Gastroesophageal sphincter (tissue), 4 donors: ENCODE data around the gene LIMK2. TPM values are rescaled to one million over a fixed set of nuclear protein-coding genes. Genes with fewer than 3 reads are reported as not detected.
"Not testable (repeated sequence)": the region's sequence is repeated elsewhere in the genome, so short reads cannot be mapped to it uniquely, and the experiment has no call there.

Experiments
- ATAC-seq: fragments of 150-250 bp; one replicate; pipeline ENCODE4 v1.9.1; 2016; ENCODE audit warnings: mild to moderate bottlenecking, moderate library complexity
- H3K27ac ChIP-seq, 4 donors: fragments of 200-600 bp; sonication (generic) in 3 of 4; 1 replicate in 3 of 4; 2 replicates in 1 of 4; pipeline ENCODE4 v1.5.1; 2016 to 2019
- H3K27me3 ChIP-seq: fragments of 200-600 bp; sonication (generic); one replicate; pipeline ENCODE4 v1.5.1; 2019
- H3K36me3 ChIP-seq, 2 donors: fragments of 200-600 bp; sonication (generic); one replicate each; pipeline ENCODE4 v1.5.1; 2019; ENCODE audit warnings: control low read depth in 1 of 2
- H3K4me1 ChIP-seq, 3 donors: fragments of 200-600 bp; sonication (generic); 1 replicate in 2 of 3; 2 replicates in 1 of 3; pipeline ENCODE4 v1.5.1; 2016 to 2019; ENCODE audit warnings: control low read depth in 2 of 3
- H3K4me3 ChIP-seq, 2 donors: fragments of 200-600 bp; sonication (generic); one replicate each; pipeline ENCODE4 v1.5.1; 2019; ENCODE audit warnings: mild to moderate bottlenecking in 1 of 2, moderate library complexity in 1 of 2
- H3K9me3 ChIP-seq, 3 donors: fragments of 200-600 bp; sonication (generic); one replicate each; pipeline ENCODE4 v1.5.1; 2017 to 2019; ENCODE audit warnings: control low read depth in 2 of 3
- CTCF ChIP-seq, 4 experiments: fragments of 200-600 bp in 2 of 4; fragments of 450-650 bp in 2 of 4; sonication (generic) in 1 of 4; IDR thresholded peaks; one replicate each; pipeline ENCODE4 v1.5.1; 2017 to 2019; ENCODE audit warnings: antibody characterized with exemption in 4 of 4, mild to moderate bottlenecking in 2 of 4, moderate library complexity in 2 of 4
- EP300 ChIP-seq: sonication (generic); formaldehyde crosslinking; IDR thresholded peaks from one replicate; pipeline ENCODE4 v1.6.1; 2017; ENCODE audit warnings: antibody characterized with exemption, mild to moderate bottlenecking
- POLR2A ChIP-seq, 2 donors: fragments of 450-650 bp; IDR thresholded peaks; one replicate each; pipeline ENCODE4 v1.6.1; 2017; ENCODE audit warnings: antibody characterized with exemption in 2 of 2, mild to moderate bottlenecking in 2 of 2, moderate library complexity in 1 of 2
- POLR2AphosphoS5 ChIP-seq: sonication (generic); formaldehyde crosslinking; IDR thresholded peaks from one replicate; pipeline ENCODE4 v1.6.1; 2017; ENCODE audit warnings: antibody characterized with exemption
- whole genome bisulfite sequencing, 2 donors: methylation state at CpG; one replicate each; pipeline ENCODE4 v1.1.5; 2018; ENCODE audit warnings: low coverage in 1 of 2; 5-methylcytosine and 5-hydroxymethylcytosine counted together
- total RNA-seq, 4 donors: library from RNA; depleted of rRNA; stranded (reverse); fragments of >200 nt; gene quantifications; one replicate each; pipeline ENCODE4 v1.1.0, GENCODE V29; 2016

LIMK2 gene
- total RNA-seq, 4 donors from 2014 or later = 13.4 to 19.1 (median 15.9) TPM

- H3K27me3 ChIP-seq = no peaks in the 10 kb centered on the region
- H3K36me3 ChIP-seq = no peaks in the 10 kb centered on the region
- no peak overlapping the region for H3K4me3 ChIP-seq
- no peak for ATAC-seq
- no peaks in the 10 kb centered on the region for H3K9me3 ChIP-seq
- TF ChIP-seq CTCF (IDR thresholded peaks at IDR 0.05) = no peak
- TF ChIP-seq POLR2A (IDR thresholded peaks at IDR 0.05) = no peak
- no peak for TF ChIP-seq POLR2AphosphoS5
- TF ChIP-seq EP300 = no peak
- H3K4me1 ChIP-seq = peaks cover 0 to 21% (median 0%) of the 10 kb centered on the region in 3 donors
- no peak overlapping the region for H3K27ac ChIP-seq
Observed at GRCh38 chr22:31241936-31242335, 29.8 kb downstream of the LIMK2 start.

DNA sequence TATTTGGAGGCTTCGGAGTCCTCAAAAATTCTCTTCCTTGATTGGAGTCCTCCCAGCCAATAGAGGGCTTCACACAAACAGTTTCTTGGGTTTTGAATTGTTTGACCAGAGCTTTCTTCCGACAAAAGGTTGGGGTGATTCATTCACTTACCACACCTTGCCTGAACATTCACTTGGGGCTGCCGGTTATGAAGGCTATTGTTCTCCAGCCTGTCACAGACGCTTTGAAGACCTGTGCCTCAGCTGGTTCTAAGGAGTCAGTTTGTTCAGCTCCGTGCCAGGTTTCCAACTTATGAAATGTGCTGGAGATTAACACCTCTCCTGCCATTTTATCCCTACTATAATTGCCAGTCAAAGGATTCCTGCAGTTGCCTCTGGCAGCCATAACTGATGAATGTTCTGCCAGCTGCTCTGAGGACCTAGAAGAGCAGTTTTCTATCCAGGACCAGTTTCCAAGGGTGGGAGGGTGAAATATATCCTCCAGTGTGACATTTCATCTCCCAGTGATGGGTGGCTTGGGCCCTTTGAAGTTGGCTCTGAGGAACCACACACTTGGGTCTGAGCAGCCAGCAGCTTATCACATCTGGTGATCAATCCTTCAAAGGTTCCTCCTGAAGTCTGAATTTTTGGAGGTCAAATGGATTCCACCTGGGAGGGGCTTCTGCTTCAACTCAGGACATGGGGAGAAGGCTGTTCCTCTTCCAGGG is 31.4 kb downstream of the LIMK2 start:
- ATAC-seq = no peak

GRCh38 chr22:31244046-31244942 is 32.2 kb downstream of the LIMK2 start:
- ATAC-seq = no peak
- Histone ChIP-seq H3K4me3 (no peak overlapping the region), H3K9me3 (no peaks in the 10 kb centered on the region), H3K4me1 (peaks cover 0 to 42% (median 8%) of the 10 kb centered on the region in 3 donors), H3K27me3 (no peaks in the 10 kb centered on the region), H3K27ac (peak overlapping the region in 3 of 4 donors; percentile 21 to 71 (median 66)), H3K36me3 (no peaks in the 10 kb centered on the region)
- TF ChIP-seq POLR2A (IDR thresholded peaks at IDR 0.05) (no peak), POLR2AphosphoS5 (no peak), EP300 (no peak), CTCF (IDR thresholded peaks at IDR 0.05) (no peak)
- WGBS, 2 donors = 42 to 50% methylated on average over 1 to 9 of the region's 9 CpGs

More for the DNA sequence above, 31.4 kb downstream of the LIMK2 start:
- Histone ChIP-seq H3K36me3 (no peaks in the 10 kb centered on the region), H3K27me3 (no peaks in the 10 kb centered on the region), H3K4me1 (peaks cover 0 to 34% (median 1%) of the 10 kb centered on the region in 3 donors), H3K9me3 (no peaks in the 10 kb centered on the region), H3K27ac (peak overlapping the region in 3 of 4 donors; percentile 5 to 71 (median 66)), H3K4me3 (no peak overlapping the region)
- TF ChIP-seq EP300 (no peak), POLR2A (IDR thresholded peaks at IDR 0.05) (no peak), CTCF (IDR thresholded peaks at IDR 0.05) (no peak), POLR2AphosphoS5 (no peak)
- 64 to 83% methylated on average over 2 to 5 of the region's 5 CpGs for WGBS, 2 donors

DNA sequence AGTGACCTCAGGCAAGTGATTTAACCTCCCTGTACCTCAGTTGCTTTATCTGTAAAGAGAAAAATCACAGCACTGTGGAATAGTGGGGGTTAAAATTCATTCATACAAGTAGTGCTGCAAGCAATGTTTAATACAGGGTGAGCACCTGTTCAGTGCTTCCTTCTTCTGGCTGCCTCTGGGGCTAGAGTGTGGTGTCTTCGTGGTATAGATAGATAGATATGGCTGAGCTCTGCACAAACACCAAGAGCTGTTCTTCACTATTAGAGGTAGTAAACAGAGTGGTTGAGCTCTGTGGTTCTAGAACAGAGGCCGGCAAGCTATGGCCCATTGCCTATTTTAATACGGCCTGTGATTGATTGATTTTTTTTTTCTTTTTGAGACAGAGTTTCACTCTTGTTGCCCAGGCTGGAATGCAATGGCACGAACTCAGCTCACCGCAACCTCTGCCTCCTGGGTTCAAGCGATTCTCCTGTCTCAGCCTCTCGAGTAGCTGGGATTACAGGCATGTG is 32.9 kb downstream of the LIMK2 start:
- no peak for TF ChIP-seq POLR2AphosphoS5
- no peak for TF ChIP-seq POLR2A (IDR thresholded peaks at IDR 0.05)
- no peak for TF ChIP-seq EP300
- Histone ChIP-seq H3K4me3 (no peak overlapping the region), H3K27me3 (no peaks in the 10 kb centered on the region), H3K9me3 (no peaks in the 10 kb centered on the region), H3K36me3 (no peaks in the 10 kb centered on the region), H3K27ac (peak overlapping the region in 2 of 4 donors; percentile 21 to 66), H3K4me1 (peaks cover 0 to 49% (median 10%) of the 10 kb centered on the region in 3 donors)
- ATAC-seq = no peak
- 82 to 95% methylated on average over 5 to 7 of the region's 7 CpGs for WGBS, 2 donors

GRCh38 chr22:31245998-31246397 is 33.9 kb downstream of the LIMK2 start:
- H3K27ac ChIP-seq, H3K27me3 ChIP-seq, H3K9me3 ChIP-seq, H3K36me3 ChIP-seq, ATAC-seq, H3K4me3 ChIP-seq: not testable (repeated sequence)
- 100% methylated on average over 1 of the region's 12 CpGs; no CpG with 5 or more reads in 1 of the 2 donors for WGBS, 2 donors
- H3K4me1 ChIP-seq = peaks cover 0 to 59% (median 10%) of the 10 kb centered on the region in 3 donors
